Sciatic nerve (tissue), 2 donors: ENCODE measurements around the gene PTBP3. TPM values are rescaled to one million over a fixed set of nuclear protein-coding genes. Genes with fewer than 3 reads are reported as not detected.

Experiments
- ATAC-seq: fragments of 200-7000 bp; cut with Tn5 transposase; one replicate; pipeline ENCODE4 v1.9.1; 2020; ENCODE audit warnings: mild to moderate bottlenecking, moderate library complexity
- DNase-seq: peaks from one replicate; pipeline ENCODE4 v3.0.0-alpha.2; 2020; ENCODE audit warnings: low spot score
- intact Hi-C: fragments of 100-400 bp; cut with DNase I; formaldehyde crosslinking; loops from one replicate; pipeline ENCODE4 v1.14.2; 2022
- total RNA-seq: library from RNA; stranded (reverse); fragmentation: NEBNext Ultra II Directional; extraction: Animal tissue kit (Norgen Biotek cat#: 25700); gene quantifications from one replicate; pipeline ENCODE4 v1.2.1, GENCODE V29; 2021
- donor health status: DM: no; HTN: no; CAD: no.
- donor health status: DM: no; HTN: no; CAD: no.

Gene PTBP3
- total RNA-seq, 1 donor from 2014 or later = 61.7 TPM

GRCh38 chr9:112364761-112365160, 31.3 kb upstream of the PTBP3 start:
- intact Hi-C loops = no loop called here
- no peak for DNase-seq
- no peak for ATAC-seq

DNA sequence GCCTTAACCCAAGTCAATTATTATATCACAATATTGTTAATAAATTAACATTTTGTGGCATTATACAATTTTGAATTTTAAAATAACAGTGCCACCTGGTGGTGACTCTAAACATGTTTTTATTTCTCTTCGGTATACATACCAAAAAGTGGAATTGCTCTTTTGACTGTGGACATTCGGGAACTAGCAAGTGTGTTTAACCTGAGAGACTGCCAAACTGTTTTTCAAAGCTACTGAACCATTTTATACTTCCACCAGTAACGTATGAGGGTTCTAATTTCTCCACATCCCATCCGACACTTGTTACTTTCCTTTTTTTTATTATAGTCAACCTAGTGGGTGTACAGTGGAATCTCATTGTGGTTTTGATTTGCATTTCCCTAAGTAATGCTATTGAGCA, 28.2 kb upstream of the PTBP3 start:
- ATAC-seq = peak; percentile 81
- DNase-seq = no peak
- intact Hi-C loops = no loop called here

- intact Hi-C loops = no loop called here
- ATAC-seq = peak; percentile 71
- no peak for DNase-seq
Measured at GRCh38 chr9:112360047-112360804, 26.8 kb upstream of the PTBP3 start.

GRCh38 chr9:112355427-112355897, 22.0 kb upstream of the PTBP3 start:
- ATAC-seq (no peak), DNase-seq (no peak)
- intact Hi-C loops = loop anchor here (10.0 kb wide), 1 partner anchor 261 kb away; no protein-coding TSS in a partner anchor

DNA sequence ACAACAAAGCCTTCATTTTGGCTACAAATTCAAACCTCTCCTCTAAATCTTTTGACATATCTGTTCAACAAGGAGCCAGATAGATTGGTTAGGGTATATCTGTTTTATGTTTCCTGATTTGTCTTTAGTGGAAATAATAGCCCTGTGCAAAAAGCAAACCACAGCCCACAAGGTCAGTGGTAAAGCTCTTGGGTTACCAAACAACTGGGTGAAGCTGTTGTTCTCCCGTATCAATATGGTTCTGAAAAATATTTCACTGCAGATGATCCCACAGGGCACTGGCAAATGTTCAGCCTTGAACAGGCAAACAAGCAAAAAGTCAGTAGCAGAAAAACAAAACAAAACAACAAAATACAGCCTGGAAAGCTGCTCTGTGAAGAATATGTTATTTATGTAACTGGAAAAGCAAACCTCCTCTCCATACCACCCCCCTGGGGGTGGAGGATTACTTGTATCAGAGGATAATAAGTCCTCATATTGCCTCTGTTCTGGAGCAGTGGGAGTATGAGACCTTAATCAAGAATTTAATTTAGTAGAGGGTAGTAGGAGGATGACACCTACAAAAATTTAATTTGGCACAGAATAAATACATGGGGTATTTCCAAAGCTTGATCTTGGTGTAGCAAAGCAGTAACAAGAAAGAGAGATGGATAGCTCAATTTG, 20.8 kb upstream of the PTBP3 start:
- intact Hi-C loops = loop anchor here (10.0 kb wide), 1 partner anchor 259 kb away; no protein-coding TSS in a partner anchor
- DNase-seq (no peak), ATAC-seq (no peak)

DNA sequence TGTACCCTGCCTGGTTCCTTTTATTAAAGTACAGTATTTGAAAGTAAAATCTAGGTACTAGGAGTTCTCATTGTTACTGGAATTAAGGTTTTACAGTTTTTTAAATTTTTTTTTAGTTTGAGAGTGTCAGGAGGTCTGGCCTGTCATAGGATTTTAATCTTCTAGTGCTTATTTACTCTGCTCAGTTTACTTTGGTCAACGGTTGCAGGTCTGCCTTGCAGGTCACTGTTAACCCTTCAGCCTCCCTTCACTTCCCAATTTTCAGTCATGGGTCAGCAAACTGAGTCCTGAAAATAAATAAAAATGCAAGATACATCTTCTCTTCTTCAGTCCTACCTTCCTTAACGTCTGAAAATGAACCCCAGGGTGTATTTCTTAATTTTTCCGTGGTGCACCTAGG, 18.8 kb upstream of the PTBP3 start:
- DNase-seq = no peak
- ATAC-seq = no peak
- intact Hi-C loops = loop anchor here (10.0 kb wide), 1 partner anchor 257 kb away; no protein-coding TSS in a partner anchor

DNA sequence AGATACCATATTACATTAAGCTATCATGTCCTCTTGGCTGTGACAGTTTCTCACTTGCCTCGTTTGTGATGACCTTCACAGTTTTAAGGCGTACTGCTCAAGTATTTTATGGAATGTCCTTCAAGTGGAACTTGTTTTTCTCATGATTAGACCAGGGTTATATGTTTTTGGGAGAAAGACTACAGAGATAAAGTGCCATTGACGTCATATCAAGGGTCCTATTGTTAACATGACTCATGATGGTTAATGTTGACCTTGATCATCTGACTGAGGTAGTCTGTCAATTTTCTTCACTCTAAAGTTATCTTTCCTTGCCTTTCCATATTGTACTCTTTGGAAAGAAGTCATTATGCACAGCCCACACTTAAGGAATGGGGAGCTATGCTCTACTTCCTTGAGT, 17.8 kb upstream of the PTBP3 start:
- DNase-seq (no peak), ATAC-seq (no peak)
- intact Hi-C loops = loop anchor here (10.0 kb wide), 1 partner anchor 256 kb away; no protein-coding TSS in a partner anchor

GRCh38 chr9:112349008-112349333, 15.6 kb upstream of the PTBP3 start:
- ATAC-seq (no peak), DNase-seq (no peak)
- intact Hi-C loops = no loop called here

DNA sequence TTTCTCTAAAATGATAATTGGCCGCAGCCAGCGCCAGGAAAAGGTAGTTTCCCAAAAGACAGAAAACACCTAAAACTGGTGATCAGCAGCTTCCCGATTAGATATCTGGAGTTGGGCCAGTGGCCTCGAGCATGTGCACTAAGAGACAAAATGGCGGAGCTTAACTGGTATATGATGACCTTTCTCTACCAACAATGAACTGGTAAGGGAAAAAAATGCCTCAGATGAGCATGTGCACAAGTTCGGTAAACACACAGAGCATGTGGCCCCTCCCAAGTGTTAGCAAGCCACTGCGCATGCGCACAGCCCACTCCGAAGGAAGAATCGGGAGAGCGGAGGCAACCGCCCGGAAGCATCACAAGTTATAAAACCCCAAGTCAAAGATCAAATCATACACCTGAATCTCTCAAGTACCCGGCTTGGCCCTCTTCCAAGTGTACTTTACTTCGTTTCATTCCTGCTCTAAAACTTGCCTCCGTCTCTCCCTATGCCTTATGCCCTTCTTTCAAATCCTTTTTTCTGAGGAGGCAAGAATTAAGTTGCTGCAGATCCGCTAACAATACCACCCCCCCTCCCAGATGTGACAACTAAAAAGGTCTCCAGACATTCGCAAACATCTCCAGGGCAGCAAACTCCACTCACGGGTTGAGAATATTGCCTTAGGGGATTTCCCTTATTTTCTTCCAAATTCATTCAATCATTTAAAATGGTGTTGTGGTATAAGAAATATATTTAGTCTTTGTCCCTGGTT, 15.0 kb upstream of the PTBP3 start:
- intact Hi-C loops = no loop called here
- peak; percentile 93 for ATAC-seq
- peak; percentile 91 for DNase-seq

GRCh38 chr9:112341730-112342129, 8.3 kb upstream of the PTBP3 start:
- intact Hi-C loops = no loop called here
- DNase-seq (no peak), ATAC-seq (no peak)

DNA sequence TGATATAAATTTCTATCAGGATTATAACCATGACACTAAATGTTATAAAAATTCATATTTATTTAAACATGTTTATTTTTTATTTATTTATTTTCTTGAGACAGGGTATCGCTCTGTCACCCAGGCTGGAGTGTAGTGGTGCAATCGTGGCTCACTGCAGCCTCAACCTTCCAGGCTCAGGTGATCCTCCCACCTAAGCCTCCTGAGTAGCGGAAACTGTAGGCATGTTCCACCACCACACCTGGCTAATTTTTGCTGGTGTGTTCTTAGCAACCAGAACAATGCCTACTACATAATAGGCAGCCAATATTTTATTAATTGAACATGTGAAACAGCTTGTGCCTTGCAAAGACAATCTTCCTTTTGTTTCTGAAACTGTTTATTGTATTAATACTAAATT, 6.5 kb upstream of the PTBP3 start:
- intact Hi-C loops = no loop called here
- ATAC-seq (no peak), DNase-seq (no peak)

DNA sequence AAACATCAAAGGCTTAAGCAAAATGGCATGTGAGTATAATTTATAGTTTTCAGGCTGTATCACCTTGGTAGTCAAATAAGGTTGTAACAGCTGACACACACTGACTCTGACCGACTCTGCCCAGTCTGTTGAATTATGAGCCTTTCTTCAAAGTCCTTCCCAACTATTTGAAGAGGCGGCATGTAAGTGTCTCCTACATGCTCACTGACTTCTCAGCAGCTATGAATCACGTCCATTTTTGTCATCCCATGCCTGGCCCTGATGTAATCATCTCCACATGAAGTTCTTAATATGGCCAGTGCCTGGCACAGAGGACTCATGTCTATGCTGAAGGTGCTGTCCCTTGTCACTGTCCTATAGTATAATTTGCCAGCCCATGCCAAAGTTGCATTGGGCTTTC, 5.1 kb upstream of the PTBP3 start:
- DNase-seq = no peak
- no peak for ATAC-seq
- intact Hi-C loops = no loop called here

DNA sequence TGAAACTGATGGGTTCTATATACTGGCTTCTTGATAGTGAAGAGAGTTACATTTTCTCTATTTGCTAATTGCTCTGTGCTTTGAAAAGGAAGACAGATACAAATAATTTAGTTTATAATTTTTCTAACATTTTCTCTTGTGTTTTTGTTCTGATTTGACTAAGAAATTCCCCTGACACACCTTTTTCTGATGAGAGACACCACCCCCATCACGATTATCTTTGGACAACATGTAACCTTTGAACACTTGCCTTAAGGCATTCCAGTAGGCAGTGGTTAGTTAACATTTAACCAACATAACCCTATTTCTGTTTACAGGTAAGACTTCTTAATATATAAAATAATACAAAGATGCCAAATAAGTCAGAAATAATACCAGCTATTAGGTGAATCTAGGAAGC, 4.1 kb upstream of the PTBP3 start:
- DNase-seq = no peak
- ATAC-seq = no peak
- intact Hi-C loops = no loop called here

DNA sequence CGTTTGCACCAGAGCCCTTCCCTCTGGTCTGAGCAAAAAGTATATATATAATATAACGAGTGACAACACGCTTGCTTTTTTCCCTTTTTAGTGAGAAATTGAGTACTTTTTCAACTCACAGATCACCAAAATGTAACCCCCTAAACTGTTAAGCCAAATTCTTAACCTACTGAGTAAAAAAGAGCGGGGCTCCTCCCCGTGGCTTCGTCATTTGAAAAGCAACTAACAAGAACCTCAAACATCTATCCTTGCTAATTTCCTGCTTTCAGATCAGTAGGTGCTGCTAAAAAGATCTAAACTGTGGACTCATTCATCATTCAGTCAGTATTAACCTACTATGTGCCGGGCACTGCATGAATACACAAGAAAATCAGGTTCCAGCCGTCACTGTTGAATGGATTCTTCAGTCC, 1.0 kb upstream of the PTBP3 start:
- no peak for DNase-seq

GRCh38 chr9:112333639-112334431, 416 bp upstream of the PTBP3 start:
- intact Hi-C loops = no loop called here
- ATAC-seq (peak; percentile 96), DNase-seq (peak; percentile 97)

More for the DNA sequence above, 1.0 kb upstream of the PTBP3 start:
- no peak for ATAC-seq
- intact Hi-C loops = no loop called here

GRCh38 chr9:112332674-112332976, 794 bp downstream of the PTBP3 start:
- intact Hi-C loops = no loop called here
- DNase-seq = no peak
- no peak for ATAC-seq

DNA sequence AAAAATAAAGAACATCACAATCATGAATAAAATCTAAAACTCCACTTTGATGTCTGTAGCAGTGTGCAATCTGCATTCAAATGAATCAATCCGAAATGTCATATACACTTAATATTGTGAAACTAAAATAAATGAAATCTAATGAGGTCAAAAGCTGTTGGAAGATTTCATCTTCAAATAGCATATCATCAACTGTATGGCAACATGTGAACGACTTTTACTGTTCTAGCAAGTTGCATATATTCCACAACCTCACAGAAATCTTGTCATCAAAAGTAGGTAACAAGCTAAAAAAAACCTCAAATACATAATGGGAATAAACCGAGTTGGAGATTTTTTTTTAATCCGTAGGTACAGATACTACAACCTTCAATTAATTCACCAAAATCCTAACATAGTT, 1.2 kb downstream of the PTBP3 start:
- intact Hi-C loops = no loop called here
- DNase-seq (no peak), ATAC-seq (no peak)

DNA sequence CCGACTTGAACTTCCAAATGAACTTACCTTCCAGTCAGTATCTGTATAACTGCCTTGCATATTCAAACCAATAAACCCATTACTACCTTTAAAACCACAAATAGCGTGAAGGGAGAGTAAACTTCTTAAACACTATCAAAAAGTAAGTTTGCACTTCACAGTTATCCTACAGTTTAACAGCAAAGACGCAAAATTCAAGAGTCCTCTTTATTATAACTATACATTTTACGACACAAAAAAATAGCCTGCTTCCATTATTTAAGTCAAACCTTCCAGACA, 1.8 kb downstream of the PTBP3 start:
- no peak for ATAC-seq
- intact Hi-C loops = no loop called here
- no peak for DNase-seq

- ATAC-seq = no peak
Measured at GRCh38 chr9:112328545-112328944, 4.9 kb downstream of the PTBP3 start.

More at GRCh38 chr9:112328545-112328944, 4.9 kb downstream of the PTBP3 start:
- no peak for DNase-seq
- intact Hi-C loops = no loop called here
